NCI-H1048 (cell line): ENCODE data around the gene RALGPS2.
"Not testable (repeated sequence)": the region's sequence is repeated elsewhere in the genome, so short reads cannot be mapped to it uniquely, and the experiment has no call there.

Experiments
- DNase-seq: peaks from one replicate; lab custom pipeline; 2025; lab: John Stamatoyannopoulos, UW

The RALGPS2 gene

DNA sequence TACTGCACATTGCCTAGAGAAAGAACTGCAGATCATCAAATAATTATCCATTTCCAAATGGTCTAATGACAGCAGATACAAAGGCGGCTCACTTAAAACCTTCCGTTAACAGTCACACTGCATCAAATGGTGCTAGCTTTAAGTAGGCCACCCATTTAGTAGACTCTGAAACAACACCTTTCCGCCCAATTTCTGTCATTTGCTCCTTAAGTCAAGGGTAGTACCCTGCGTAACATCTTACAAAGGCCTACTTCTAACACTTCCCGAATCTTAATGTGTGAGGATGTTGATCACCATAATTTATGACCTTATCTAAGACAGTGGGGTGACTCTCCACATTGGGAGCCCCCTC, 692 bp upstream of the RALGPS2 start:
- no peak for DNase-seq

DNA sequence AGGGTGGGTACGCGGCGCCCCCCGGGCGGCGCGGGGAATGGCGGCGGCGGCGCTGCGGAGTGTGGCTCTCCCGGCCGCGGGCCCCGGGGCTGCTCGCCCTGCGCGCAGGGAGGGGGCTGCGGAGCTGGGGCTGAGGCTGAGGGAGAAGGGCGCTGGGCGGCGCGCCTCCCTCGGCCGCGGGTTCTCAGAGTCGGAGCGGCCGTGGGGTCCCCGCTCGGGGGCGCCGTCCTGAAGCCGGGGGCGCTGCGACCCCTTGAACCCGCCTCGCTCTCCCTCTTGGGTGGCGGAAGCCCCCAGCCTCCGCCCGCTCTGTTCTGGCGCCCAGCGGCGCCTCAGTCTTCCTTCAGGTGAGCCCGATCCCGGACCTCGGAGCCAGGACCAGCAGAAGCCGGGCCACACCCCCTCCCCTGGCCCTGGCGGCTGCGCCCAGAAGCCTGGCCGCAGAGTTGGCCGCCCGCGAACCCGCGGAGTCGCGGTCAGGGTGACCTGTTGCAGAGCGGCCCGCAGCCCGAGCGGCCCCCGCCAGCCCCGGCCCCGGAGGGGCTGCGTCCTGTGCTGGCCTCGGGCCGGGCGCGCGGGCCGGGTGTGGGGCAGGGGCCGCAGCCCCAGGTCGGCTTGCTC, 532 bp downstream of the RALGPS2 start:
- peak; percentile 42 for DNase-seq

DNA sequence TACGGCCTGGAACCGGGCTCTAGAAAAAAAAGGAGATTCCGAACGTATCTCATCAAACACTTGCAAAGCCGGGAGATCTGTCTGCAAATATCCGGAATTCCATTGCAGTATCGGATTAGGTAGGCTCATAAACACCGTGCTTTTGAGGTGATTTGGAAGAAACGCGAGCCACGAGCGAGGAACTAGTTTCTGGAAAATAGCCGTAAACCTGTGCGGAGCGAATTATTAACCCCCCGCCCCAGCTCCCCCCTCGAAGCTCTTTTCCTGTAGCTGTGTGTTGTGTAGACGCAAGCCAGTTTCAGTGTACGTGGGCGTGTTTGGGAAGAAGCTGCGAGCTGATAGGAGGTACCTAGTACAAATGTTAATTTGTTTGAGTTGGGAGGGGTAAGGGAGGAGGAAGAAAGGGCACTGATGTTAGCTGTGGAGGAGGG, 1.1 kb downstream of the RALGPS2 start:
- DNase-seq, result peak; percentile 92

DNA sequence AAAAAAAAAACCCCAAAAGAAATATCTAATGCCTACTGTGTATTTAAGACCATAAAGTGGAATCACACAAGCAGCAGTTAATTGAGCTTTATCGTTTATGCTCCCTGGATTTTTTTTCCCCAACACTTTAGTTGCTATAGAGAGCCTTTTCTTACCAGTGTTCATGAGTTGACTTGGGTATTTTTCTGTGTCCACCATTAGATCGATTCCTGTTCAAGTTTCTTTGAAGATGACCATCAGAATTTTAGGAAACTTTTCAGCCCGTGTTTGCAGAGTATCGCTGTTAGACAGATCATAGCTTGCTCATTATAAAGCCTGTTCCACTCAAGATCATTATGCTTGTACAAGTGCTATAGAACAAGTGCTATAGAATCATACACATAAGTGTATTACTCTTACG, 1.5 kb downstream of the RALGPS2 start:
- no peak for DNase-seq

- no peak for DNase-seq
These were observed 2.2 kb downstream of the RALGPS2 start for GRCh38 chr1:178727014-178727895.

GRCh38 chr1:178733972-178734371, 8.9 kb downstream of the RALGPS2 start:
- DNase-seq, result no peak

DNA sequence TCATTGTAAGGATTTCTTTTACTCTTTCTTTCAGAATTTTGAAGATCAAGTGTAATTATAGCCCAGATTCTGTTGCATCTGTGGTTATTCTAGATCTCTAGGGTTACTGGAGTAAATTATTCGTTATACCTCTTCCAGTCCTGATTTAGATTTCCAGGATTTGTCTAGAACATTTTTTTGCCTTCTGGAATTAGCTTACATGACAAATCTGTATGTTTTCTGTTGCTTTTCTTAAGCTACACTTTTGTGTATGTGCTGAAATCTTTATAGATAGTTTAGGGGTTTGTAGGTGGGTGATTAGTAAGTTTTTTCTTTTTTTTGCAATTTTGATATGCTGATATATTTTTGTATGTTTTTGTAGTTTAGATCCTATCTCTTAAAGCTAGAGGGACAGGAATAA, 13.7 kb downstream of the RALGPS2 start:
- no peak for DNase-seq

DNA sequence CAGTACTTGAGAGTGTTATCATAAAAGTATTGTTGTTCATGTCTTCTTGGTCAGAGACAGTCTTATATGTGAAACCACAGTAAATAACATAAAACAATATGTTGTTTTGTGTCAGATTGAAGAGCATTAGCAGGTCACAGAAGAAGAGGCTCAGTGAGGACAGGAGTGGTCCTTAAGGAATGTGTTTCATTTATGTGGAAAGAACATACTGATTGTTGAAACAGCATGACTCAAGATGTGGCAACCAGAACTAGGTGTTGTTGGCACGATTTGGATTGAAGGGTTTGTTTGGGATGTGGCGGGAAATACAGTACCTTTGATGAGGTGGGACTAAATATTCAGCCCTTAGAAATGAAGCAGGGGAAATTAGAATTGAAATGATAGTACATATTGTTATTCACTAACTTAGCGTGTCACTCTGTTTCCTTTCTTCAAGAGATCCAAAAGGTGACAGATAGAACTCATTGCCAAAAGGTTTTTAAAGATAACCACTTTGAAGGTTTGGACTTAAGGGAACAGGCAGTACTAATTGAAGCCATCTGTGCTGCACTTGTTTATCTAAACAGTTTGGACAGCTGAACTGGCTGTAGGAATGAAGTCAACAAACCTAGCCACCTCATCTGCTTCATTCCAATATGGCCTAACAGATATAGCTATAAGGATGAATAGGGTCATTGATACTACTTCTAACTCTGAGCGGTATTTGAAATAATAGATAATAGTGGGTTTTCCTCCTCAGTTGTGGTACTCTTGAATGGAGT, 14.4 kb downstream of the RALGPS2 start:
- no peak for DNase-seq

DNA sequence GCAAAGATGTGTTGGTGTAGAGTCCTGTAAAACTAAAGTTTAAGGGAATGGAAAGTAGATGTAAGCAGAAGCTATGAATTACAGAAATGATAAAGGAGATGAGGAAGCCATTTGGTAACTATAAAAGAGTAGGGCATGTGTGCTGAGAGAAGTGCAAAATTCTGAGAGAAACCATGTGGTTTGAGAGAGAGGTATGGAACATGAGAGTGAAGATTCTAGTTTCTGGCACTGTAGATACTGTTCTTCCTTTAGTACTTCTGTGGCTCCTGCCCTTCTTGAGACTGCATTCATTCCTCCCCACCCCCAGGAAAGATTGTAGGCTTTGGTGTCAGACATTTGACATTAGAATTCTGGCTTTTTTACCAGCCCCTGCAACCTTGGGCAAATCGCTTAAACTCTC, 15.4 kb downstream of the RALGPS2 start:
- DNase-seq, result no peak

DNA sequence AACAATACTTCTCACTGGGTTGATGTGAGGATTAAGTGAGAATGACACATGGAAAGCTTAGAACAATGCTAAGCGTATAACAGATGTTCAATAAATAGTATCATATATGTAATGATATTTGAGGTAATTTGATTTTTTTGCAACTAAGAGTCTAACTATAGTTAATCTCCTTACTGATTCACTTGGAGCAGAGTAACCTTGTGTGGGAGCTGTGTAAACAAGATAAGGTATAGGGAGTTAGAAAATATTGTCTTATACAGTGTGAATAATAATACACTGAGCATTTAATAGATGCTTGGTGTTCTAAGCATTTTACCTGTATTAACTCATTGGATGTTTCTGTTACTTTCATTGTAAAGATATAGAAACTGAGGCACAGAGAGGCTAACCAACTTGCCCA, 15.9 kb downstream of the RALGPS2 start:
- no peak for DNase-seq

DNA sequence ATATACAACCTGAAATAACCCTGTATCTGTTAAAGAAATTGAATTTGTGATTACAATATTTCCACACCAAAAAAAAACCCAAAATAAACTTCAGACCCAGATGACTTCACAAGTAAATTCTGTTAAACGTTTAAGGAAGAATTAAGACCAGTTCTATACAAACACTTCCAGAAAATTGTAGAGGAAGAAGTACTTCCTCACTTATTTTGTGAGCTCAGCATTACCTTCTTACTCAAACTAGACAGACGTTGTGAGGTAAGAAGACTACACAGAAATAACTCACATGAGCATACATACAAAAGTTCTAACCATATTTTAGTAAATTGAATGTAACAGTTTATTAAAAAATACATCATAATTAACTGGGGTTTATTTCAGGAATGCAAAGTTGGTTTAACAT, 18.8 kb downstream of the RALGPS2 start:
- DNase-seq, result no peak

GRCh38 chr1:178745260-178745659, 20.2 kb downstream of the RALGPS2 start:
- no peak for DNase-seq

- DNase-seq, result no peak
These were observed 21.3 kb downstream of the RALGPS2 start for GRCh38 chr1:178746345-178746744.

DNA sequence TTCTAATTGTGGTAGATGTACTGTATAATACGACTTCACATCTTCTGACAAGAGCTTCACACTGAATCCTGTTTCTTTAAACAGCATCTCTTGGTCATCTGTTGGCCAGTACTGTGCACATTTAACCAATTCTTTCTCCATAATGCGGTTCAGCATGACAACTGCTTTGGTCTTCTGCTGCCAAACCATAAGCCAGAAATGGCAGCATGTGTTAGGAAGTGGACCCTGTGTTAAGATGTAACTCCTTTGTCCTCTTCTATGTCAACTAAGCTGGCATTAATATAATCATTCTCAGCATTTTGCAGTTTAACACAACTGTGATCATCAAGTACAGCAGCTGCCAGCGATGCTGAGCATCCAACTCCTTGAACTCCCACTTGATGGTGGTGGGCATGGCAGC, 22.3 kb downstream of the RALGPS2 start:
- DNase-seq, result not testable (repeated sequence)

DNA sequence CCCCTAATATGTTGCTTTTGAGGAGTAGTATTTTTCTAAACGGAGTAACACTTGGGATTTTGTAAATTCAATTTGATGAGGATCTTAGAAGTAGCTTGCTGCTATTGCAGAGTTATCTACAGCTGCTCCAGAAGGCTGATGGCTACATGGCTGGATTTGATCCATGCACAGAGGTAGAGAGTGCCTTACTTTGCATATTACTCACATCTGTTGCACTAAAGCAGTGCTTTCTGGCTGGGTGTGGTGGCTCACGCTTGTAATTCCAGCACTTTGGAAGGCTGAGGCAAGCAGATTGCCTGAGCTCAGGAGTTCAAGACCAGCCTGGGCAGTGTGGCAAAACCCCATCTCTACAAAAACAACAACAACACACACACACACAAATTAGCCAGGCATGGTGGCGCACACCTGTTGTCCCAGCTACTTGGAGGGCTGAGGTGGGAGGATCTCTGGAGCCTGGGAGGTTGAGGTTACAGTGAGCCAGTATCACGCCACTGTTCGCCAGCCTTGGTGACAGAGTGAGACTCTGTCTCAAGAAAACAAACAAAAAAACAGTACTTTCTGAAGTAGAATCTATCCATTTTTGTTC, 24.6 kb downstream of the RALGPS2 start:
- no peak for DNase-seq

- DNase-seq, result no peak
These were observed 26.0 kb downstream of the RALGPS2 start for GRCh38 chr1:178751046-178751445.

DNA sequence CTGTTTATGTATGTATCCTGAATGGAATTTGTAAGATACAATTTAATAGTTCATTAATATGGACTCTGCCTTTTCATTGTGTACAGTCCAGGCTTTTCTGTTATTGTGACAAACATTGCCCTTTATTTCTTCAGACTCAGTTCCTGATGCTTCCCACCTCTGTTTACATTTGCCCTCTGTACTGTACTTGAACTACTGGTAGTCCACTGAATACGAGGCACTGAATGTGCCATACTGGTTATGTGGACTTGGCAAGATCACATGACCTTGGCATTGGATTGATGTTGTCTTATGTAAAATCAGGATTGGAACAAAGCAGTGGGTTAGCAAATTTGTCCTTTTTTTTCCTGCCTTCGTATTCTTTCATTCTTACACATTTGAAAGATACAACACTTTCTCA, 27.8 kb downstream of the RALGPS2 start:
- DNase-seq, result no peak

- not testable (repeated sequence) for DNase-seq
These were observed 29.7 kb downstream of the RALGPS2 start for GRCh38 chr1:178754655-178755256.

GRCh38 chr1:178768423-178768822, 43.4 kb downstream of the RALGPS2 start:
- DNase-seq, result peak; percentile 43

DNA sequence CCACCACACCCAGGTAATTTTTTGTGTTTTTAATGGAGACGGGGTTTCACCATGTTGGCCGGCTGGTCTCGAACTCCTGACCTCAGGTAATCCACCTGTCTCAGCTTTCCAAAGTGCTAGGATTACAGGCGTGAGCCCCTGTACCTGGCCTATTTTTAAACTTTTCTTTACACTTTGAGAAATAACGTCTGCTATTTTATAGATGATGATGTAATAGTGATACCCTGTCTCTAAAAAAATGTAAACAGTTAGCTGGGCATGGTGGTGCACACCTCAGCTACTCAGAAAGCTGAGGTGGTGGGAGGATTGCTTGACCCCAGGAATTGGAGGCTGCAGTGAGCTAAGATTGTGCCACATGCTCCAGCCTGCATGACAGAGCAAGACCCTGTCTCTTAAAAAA, 47.9 kb downstream of the RALGPS2 start:
- DNase-seq, result no peak

GRCh38 chr1:178774263-178774662, 49.2 kb downstream of the RALGPS2 start:
- no peak for DNase-seq

GRCh38 chr1:178776553-178776952, 51.5 kb downstream of the RALGPS2 start:
- no peak for DNase-seq
